HG02642 (cell line): ENCODE results near the gene STUM.
A peak's percentile ranks its signal among the peaks of the same experiment; 100 is the strongest.

Source experiments
- ATAC-seq: cut with Tn5 transposase; IDR thresholded peaks from one replicate; pipeline ENCODE4 v1.9.1; 2021; ENCODE audit warnings: mild to moderate bottlenecking; ENCODE audit not compliant: unreplicated experiment, poor library complexity

The STUM gene

DNA sequence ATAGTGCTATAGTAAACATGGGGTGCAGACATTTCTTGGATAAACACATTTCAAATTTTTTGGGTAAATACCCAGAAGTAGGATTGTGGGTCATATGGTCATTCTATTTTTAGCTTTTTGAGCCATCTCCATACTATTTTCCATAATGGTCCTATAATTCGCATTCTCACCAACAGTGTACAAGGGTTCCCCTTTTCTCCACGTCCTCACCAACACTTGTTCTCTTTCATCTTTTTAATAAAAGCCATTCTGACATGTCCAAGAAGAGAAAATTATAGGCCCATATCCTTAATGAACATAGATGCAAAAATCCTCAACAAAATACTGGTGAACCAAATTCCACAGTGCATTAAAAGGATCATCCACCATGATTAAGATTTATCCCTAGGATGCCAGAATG lies 8.9 kb downstream of the STUM start:
- no peak for ATAC-seq

DNA sequence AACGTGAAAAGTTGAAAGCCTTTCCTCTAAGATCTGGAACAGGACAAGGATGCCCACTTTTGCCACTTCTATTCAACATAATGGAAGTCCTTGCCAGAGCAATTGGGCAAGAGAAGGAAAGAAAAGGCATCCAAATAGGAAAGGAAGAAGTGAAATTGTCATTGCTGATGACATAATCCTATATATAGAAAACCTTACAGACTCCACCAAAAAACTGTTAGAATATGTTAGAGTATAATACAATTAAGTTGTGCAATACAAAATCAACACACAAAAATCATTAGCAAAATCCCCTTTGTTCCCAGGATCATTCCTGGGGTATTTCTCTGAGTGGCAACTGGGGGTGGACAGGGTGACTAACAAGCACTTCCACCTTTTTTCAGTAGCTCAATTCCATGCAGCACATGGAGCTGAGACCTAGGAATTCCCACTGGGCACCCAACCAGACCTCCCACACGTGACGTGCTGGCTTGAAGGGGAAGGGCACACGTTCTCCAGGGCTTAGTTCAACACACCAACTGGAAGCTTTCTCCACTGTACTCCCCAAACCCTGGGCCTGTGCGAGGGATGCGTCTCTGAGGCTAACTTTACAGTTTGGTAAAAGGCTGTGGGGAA lies 9.6 kb downstream of the STUM start:
- no peak for ATAC-seq

DNA sequence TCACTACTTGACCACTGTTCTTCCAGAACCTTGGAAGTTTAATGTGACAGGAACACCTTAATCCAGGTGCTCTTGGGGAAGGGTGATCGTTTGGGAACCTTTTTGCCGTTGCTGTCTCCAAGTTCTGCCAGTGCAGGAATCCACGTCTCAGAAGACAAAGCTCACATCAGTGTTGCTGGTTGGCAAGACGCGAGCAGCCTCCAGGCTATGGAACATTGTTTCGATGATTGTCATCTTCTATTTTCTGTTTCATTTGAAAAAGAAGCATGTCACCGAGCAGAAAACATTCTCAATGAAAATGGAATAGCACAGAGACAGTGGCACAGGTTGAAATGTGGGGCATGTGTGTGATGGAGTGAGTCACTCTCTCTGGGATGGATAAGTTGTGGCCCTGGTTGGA lies 11.7 kb downstream of the STUM start:
- ATAC-seq: no peak

DNA sequence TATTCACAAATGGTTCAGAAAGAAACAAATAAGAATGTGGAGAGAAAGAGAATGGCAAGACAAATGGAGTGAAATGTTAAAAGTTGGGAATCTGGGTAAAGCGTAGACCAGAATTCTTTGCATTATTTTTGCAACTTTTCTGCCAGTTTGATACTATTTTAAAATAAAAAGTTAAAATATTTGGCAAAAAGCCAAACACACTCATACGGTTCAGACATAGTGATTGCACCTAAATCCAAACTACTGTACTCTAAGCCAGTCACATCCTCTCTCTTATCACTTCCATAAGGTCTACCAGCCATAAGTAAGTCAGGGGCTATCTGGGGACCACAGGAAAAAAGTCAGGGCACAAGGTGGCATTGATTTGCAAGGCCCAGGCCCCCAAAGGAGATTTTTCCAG lies 14.4 kb downstream of the STUM start:
- no peak for ATAC-seq

DNA sequence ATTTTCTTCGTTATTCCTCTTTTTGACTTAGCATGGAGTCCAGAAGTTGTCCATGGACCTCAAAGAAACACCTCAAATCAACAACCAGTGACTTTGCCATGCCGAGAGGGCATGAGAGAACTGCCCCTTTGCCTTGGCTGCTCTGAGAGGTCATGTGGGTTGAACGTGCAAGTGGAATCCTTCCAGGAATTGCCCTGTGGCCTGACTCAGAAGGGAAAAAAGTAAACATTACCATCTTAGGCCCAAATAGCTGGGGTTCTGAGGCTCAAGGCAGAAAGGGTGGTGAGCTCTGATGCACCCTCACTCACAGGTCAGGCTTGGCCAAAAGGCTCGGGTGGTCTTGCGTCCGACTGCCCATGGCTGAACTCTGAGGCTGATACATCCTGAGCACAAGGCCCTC lies 15.1 kb downstream of the STUM start:
- no peak for ATAC-seq

DNA sequence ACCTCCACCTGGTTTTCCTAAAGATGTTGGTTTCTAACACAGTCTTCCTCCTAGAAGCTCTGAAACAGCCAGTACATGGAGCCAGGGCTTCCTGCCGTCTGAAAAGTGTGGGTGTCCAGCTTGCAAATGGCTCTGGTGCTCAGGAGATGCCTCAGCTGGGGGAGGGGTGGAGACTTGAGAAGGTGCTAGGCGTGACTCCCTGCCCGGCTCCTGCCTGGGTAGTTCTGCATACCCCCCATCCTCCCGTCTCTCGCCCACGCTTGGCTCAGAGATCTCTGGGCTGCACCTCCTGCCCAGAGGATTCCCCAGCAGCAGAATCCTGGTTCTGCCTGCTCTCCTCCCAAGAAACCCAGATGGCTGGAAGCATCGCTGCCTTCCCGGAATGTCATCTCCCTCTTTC lies 16.9 kb downstream of the STUM start:
- ATAC-seq: no peak

DNA sequence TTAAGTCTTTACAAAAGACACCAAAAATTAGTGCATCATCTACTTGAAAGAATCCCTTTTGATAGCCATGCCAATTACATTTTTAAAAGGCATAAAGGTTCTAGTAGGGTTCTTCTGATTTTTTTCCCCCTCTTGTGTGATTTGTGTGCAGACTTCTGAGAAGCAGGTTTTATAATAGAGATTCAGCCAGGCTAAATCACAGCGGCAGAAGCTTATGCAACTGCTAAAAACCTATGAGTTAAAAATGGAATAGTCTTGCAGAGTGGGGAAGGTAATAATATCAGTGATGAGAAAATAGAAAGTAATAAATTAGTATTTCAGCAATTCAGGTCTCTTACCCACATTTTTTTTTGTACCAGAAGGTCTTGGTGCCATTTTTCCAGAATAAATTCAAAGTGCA lies 17.7 kb downstream of the STUM start:
- no peak for ATAC-seq

DNA sequence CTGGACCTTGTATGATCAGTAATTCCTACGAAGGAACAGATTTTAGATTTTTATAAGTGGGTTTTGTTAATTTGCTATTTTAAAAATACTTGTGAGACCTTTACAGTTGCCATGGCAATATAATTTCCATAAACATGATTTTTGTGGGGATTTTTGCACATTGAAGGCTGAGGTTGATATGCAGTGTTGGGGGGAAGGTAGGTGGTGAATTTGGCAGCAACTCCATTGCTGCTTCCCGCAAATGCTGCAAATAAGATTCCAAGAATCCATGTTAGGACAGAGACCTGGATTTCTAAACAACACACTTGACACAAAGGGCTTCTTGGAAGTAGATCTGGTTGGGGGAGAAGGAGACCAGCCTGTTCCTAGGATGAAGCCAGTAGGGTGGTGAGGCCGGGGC lies 18.2 kb downstream of the STUM start:
- ATAC-seq: no peak

DNA sequence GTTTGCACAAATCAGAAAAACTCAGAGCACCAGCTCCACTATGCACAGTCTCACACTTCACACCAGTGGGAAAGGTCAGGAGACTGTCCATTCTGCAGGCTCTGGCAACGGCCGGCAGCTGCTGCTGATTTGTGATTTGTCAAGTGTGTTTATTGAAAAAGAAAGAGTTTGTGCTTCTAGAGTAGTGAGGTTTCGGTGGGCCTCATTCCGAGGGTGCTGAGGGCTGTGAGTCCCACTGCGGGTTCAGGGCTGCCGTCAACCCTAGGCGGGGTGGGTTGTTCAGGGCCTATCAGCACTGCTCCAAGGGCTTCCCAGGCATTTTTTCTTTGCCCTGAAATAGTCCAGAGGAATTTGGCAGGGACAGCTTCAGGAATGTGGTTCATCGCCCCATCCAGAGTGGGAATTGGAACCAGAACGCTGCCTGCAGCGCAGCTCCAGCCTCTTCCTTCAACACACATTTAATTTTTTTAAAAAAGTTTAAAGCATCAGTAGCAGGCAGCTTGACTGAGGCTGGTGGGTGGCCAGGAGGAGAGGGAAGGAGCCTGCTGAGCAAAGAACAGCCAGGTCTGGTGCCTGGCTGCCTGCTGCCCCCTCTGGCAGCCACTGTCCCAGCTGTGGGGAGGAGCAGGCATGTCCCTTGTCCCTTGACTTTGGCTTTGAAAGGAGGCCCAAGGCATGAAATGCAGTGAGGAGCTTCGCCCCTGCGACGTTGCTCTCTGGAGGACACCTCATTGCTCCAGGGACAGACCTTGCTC lies 19.7 kb downstream of the STUM start:
- no peak for ATAC-seq

DNA sequence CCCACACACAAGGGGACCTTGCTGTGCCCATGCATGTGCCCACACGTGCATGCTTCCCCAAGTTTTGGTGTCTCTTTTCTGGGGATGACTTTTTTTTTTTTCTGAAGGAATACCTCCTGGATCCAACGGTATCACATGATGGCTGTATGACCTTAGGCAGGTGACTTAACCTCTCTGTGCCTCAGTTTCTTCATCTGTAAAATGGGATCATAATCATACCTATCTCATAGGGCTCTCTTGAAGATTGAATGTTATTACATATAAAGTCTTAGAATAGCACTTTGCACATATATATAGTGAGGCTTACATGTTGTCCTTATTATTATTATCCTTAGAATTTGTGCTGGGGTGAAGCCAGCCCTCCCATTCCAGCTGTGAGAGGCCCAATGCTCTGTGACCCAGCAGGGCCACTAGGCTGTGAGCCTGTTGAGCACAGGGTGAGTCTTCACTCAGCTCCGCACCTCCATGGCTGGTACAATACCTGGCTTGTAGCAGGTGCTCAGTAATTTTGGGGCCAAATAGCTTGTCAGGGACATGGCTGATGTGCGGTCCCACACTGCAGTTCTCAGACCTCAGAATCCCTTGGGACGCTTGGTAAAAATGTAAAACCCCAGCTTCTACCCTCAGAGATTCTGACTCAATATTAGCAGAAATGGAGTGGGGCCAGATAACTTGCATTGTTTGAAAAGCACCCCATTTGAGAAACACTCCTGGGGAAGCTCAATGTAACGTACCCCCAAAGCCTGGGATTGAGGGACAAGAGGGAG lies 20.6 kb downstream of the STUM start:
- no peak for ATAC-seq

DNA sequence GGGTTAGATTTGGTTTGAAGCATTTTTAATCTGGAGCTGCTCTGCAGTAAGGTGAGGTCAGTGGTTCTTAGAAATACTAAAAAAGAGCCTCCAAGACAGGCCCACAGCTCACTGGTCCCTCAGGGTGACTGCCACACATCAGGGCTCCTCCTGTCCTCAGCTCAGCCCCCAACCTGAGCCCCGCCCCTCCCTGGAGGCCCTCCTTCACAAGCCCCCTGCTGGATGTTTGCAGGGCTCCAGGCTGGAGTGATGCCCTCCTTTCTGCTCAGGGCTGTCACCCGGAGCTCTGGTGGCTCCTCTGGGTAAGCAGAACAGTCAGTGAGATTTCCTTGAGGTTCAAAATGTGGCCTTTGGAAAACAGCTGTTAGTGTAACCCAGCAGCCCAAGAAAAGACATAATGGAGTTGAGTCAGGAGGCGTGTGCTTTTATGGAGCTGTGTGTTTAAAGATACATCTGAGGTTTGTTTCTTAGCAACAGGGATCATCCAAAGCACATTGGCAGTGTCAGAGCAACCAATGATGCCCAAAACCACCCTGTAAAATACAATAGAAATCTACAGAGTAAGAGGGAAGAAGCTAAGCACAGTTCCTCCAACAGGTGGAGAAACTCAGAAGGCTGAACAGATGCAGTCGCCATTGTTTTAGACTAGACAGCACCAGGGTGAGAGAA lies 21.4 kb downstream of the STUM start:
- peak; percentile 47 for ATAC-seq

DNA sequence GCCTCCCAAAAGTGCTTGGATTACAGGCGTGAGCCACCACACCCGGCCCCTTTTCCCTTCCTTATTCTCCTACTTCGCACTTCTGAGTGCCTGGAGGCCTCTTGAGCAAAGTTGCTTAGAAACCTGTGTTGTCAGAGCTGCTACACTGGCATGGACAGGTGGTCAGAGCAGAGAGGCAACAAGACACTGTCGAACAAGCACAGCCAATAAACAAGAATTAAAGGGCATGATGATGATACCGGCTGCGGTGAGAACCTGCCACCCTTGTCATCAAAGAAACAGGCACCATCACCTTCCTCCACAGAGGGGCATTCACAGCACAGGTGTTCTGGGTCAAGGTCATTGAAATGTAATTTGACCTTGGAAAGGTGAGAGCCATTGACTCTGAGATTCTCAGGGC lies 23.3 kb downstream of the STUM start:
- ATAC-seq: no peak

DNA sequence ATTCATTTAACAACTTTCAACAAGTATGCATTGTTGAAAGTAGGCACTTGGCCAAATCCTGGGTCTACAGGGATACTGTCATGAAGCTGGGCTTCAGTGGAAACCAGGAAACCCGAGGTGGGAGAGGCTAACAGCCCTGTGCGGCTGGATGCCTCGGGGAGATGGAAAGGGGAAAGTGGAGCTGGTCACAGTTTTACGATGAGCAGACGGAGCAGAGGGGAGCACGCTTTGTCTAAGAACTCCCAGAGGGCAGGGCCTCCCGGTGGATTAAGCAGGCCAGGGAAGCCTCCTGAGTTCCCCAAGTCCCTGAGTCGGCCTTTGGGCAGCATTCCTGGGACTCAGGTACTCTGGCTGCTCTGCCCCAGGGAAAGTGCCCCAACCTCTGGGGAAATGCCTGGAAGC lies 23.8 kb downstream of the STUM start:
- no peak for ATAC-seq

DNA sequence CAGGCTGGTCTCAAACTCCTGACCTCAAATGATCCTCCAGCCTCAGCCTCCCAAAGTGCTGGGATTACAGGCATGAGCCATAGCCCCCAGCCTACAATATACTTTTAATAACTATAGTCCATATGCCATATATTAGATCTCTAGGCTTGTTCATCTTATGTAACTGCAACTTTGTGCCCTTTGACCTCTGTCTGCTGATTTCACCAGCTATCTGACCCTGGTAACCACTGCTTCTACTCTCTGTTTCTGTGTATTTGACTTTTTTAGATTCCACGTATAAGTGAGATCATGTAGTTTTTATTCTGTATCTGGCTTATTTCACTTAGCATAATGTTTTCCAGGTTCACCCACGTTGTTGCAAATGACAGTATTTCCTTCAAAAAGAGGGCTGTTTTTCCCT lies 25.5 kb downstream of the STUM start:
- ATAC-seq: no peak

DNA sequence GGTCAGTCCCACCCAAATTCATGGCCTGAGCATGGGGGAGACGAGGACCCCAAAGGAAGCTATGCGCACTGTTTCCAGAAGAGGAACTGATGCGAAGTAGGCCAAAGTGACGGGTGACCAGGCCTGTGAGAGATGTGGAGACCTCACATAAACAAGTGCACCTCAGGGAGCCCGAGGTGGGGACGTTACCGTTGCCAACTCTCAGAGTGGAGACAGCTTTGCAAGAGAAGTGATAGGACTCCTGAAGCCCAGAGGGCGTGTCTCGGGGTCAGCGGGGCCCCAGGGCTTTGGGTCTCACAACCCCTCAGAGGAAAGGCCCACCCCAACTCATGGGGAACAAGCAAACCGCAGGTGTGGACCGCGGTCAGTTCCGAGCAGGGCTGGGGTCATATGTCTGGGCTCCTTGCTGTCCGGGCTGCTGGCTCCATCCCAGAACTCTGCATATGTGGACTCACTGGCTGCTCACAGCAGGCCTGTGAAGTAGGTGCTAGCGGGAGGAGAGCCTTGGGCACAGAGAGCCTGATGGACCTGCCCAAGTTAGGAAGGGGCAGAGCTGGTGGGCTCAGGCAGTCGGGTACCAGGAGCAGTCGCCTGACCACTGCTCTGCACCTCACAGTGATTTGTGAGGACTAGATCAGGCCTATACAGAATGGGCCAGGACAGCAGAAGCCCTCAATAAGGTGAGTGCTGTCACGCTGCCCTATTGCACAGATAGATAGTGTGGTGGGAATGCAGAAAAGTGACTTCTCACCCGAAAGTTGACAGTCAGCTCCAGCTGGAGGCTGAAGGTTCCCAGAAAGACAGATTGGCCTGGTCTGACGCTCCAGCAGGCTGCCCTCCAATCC lies 26.2 kb downstream of the STUM start:
- no peak for ATAC-seq

DNA sequence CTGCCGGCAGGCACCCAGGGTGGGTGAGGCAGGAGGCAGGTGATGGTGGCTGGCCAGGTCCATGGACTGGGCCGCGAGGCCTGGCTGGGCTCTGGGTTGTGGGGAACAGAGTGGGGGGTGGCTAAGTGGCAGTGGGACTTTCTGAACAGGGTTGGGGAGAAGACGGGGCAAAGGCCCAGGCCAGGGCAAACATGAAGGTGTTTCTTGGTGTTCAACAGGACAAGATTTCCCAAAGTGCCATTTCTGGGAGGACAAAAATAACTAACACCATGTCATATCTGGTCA lies 26.8 kb downstream of the STUM start:
- ATAC-seq: no peak

DNA sequence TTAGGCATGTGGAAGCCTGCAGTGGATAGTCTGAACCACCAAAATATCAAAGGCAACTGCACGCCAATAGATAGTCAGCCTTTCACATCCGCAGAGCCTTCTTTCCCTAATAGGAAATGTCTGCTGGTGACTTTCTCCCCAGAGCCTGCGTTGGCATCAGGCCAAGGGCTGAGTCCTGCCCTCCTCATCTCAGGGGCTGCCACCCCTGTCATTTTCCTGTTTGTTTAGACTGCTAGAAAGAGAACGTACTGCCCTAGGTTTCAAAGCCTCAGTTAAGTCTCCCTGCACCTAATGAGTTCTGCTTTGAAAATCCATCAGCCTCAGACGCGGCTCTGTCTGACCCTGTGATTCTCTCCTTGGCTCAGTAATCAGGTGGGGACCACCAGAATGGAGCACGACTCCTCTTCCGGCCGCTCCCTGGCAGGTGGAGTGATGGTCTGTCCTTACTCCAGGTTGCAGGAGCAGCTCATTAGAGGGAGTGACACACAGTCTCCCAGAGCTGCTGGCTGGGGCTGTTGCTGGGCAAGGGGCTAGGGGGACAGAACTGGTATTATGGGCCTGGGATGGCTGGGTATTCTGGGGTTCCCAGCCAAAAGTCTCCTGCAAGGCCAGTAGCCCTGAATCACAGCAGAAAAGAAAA lies 27.3 kb downstream of the STUM start:
- ATAC-seq: no peak

DNA sequence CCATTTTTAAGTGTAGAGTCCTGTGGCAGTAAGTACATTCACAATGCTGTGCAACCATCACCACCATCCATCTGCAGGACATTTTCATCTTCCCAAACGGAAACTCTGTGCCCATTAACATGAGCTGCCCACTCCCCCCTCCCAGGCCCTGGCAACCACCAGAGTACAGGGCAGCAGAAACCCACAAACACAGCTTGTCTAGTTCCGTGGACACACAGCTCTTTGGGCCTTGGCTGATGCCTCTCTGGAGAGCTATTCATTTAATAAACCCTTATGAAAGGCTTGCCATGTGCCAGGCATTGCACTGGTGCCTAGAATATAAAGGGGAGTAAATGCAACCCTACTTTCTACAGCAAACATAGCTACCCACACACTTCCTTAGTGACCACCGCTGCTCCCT lies 28.0 kb downstream of the STUM start:
- no peak for ATAC-seq

DNA sequence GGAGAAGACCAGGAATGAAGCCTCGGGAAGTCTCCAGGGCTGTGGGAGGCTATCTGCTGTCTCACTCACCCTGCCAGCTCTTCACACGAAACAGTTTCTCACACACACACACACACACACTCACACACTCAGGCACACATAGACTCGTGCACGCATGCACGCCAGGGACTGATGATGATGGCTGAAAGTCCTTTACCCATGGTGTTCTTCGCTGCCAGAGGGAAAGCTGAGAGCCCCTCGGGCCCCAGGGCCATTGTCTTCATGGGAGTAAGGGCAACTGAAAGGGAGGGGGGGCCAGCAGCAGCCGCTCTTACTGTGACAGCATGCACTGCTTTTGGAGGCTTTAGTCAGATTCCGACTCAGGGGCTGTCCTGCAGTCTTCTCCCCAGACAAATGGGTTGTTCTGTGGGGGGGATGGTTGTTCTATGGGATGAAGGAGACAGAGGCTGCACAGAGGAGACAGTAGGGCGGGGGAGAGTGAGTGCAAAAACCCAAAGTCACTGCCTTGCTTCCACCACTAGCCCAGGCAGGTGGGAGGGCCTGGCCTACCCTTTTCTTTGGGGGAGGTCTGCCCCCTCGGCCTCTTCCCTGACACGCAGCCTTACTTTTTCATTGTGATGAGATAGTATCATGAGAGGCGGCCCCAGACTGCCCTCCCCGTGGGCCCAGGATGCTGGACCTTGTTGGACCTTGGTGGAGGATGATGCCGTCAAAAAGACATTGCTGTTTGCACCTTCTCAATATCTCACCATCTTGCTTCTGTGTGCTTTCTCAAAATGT lies 29.0 kb downstream of the STUM start:
- no peak for ATAC-seq
